GM12878 (cell line): ENCODE results near the gene EXOC7. TPM values are rescaled to one million over a fixed set of nuclear protein-coding genes. Genes with fewer than 3 reads are reported as not detected.

Experiments used
- ATAC-seq: fragments of 200-7000 bp; cut with Tn5 transposase; 3 replicates; pipeline ENCODE4 v1.9.1; 2020; ENCODE audit warnings: mild to moderate bottlenecking, moderate library complexity
- BruUV-seq: library from RNA; stranded (reverse); fragments of 400-500 nt; replicated peaks from 2 replicates; lab custom pipeline; 2021; lab: Mats Ljungman, UMichigan
- CTCF ChIA-PET: fragments of 300-600 bp; sonication (Branson Sonifier 250); formaldehyde crosslinking; extraction: SDS; loops from one replicate; lab custom pipeline; 2021; ENCODE audit warnings: inconsistent platforms; lab: Yijun Ruan, JAX
- POLR2A ChIA-PET: fragments of 350-600 bp; formaldehyde crosslinking; extraction: SDS; loops from one replicate; lab custom pipeline; 2021; ENCODE audit warnings: inconsistent platforms; lab: Charles Lee
- RAD21 ChIA-PET: fragments of 300-600 bp; sonication (Branson Sonifier 250); formaldehyde crosslinking; loops from one replicate; lab custom pipeline; 2023; ENCODE audit warnings: antibody characterized with exemption; ENCODE audit not compliant: unreplicated experiment; lab: Charles Lee
- SMC1A ChIA-PET: fragments of 300-600 bp; sonication (Branson Sonifier 250); formaldehyde crosslinking; loops from one replicate; lab custom pipeline; 2023; ENCODE audit not compliant: unreplicated experiment, uncharacterized antibody; lab: Charles Lee
- DNase-seq: peaks from one replicate; pipeline ENCODE4 v3.0.0-alpha.2; 2011; ENCODE audit warnings: low read depth, low spot score
- FAIRE-seq: peaks from 3 replicates; lab custom pipeline; 2011; peaks lifted over from hg19 to GRCh38; lab: Jason Lieb, UNC
- H2AFZ ChIP-seq: 2 replicates; pipeline ENCODE4 v1.6.0; 2011; ENCODE audit warnings: low read depth, low read length, control low read depth; ENCODE audit not compliant: control insufficient read depth
- H3K27ac ChIP-seq: 2 replicates; pipeline ENCODE4 v1.5.1; 2011; ENCODE audit warnings: control low read depth; ENCODE audit not compliant: control insufficient read depth, insufficient read depth
- H3K27me3 ChIP-seq, 2 experiments: replicated peaks in 1 of 2; 2 replicates each; pipeline versions ENCODE4 v1.6.0 to v1.6.1; 2011; ENCODE audit warnings: low read length in 1 of 2; ENCODE audit not compliant: control insufficient read depth in 2 of 2, insufficient read depth in 2 of 2
- H3K36me3 ChIP-seq, 2 experiments: 2 replicates each; pipeline ENCODE4 v1.5.1; 2011; ENCODE audit warnings: low read length in 1 of 2; ENCODE audit not compliant: control insufficient read depth in 2 of 2, insufficient read depth in 2 of 2
- H3K4me1 ChIP-seq: 2 replicates; pipeline ENCODE4 v1.6.1; 2011; ENCODE audit warnings: mild to moderate bottlenecking, low read length, moderate library complexity, mixed read lengths; ENCODE audit not compliant: control insufficient read depth, insufficient read depth
- H3K4me2 ChIP-seq: 2 replicates; pipeline ENCODE4 v1.6.0; 2011; ENCODE audit warnings: control low read depth; ENCODE audit not compliant: control insufficient read depth, insufficient read depth
- H3K4me3 ChIP-seq: fragments of 200-600 bp; sonication (generic); 2 replicates; pipeline ENCODE4 v1.5.1; 2016
- H3K79me2 ChIP-seq: 2 replicates; pipeline ENCODE4 v1.6.0; 2011; ENCODE audit warnings: low read length; ENCODE audit not compliant: control insufficient read depth, insufficient read depth
- H3K9ac ChIP-seq: 2 replicates; pipeline ENCODE4 v1.8.0; 2011; ENCODE audit warnings: low read length, control low read depth, mixed read lengths; ENCODE audit not compliant: control insufficient read depth, insufficient read depth
- H3K9me3 ChIP-seq: replicated peaks from 3 replicates; pipeline ENCODE4 v1.5.1; 2011; ENCODE audit warnings: mild to moderate bottlenecking, low read length; ENCODE audit not compliant: control insufficient read depth, insufficient read depth
- H4K20me1 ChIP-seq: 2 replicates; pipeline ENCODE4 v1.6.0; 2011; ENCODE audit not compliant: control insufficient read depth, insufficient read depth
- ATF7 ChIP-seq: fragments of 450-650 bp; IDR thresholded peaks from 2 replicates; pipeline ENCODE4 v1.6.1; 2016; ENCODE audit warnings: low read depth, mild to moderate bottlenecking
- BCL11A ChIP-seq: IDR thresholded peaks from 2 replicates; pipeline ENCODE4 v1.6.1; 2011; ENCODE audit warnings: low read depth, low read length
- CBX5 ChIP-seq: sonication (generic); IDR thresholded peaks from 2 replicates; pipeline ENCODE4 v1.6.1; 2016; ENCODE audit warnings: low read depth, moderate library complexity, mild to moderate bottlenecking, inconsistent platforms
- CREM ChIP-seq: IDR thresholded peaks from 2 replicates; pipeline ENCODE4 v1.6.1; 2014; ENCODE audit warnings: antibody characterized with exemption, low read depth
- ETV6 ChIP-seq, 2 experiments: fragments of 450-650 bp in 1 of 2; IDR thresholded peaks in 1 of 2; conservative IDR thresholded peaks in 1 of 2; 2 replicates each; pipeline ENCODE4 v1.6.1; 2014; ENCODE audit warnings: antibody characterized with exemption in 1 of 2, borderline replicate concordance in 1 of 2, low read depth in 1 of 2, mild to moderate bottlenecking in 1 of 2, moderate library complexity in 1 of 2
- IRF4 ChIP-seq: IDR thresholded peaks from 2 replicates; pipeline ENCODE4 v1.6.1; 2011; ENCODE audit warnings: low read depth, low read length
- NR2C2 ChIP-seq: IDR thresholded peaks from 2 replicates; pipeline ENCODE4 v1.6.1; 2011; ENCODE audit warnings: borderline replicate concordance, low read depth; ENCODE audit not compliant: control insufficient read depth, insufficient read length
- PKNOX1 ChIP-seq: fragments of 450-650 bp; IDR thresholded peaks from 2 replicates; pipeline ENCODE4 v1.6.1; 2016; ENCODE audit warnings: mild to moderate bottlenecking
- RUNX3 ChIP-seq: IDR thresholded peaks from 2 replicates; pipeline ENCODE4 v1.6.1; 2012; ENCODE audit warnings: low read length, inconsistent platforms
- SREBF1 ChIP-seq: IDR thresholded peaks from 2 replicates; pipeline ENCODE4 v1.6.1; 2012; ENCODE audit warnings: mild to moderate bottlenecking, low read length
- WGBS: methylation state at CpG from one replicate; pipeline ENCODE4 v1.1.6; 2016; ENCODE audit warnings: low lambda C conversion rate; ENCODE audit not compliant: insufficient replicate concordance, insufficient coverage; ENCODE audit errors: missing lambda C conversion rate; 5-methylcytosine and 5-hydroxymethylcytosine counted together
- in situ Hi-C: fragments of 300-500 bp; cut with MboI; formaldehyde crosslinking; loops from 9 replicates; pipeline ENCODE4 v1.14.3; 2018; ENCODE audit warnings: mixed read lengths
- intact Hi-C: fragments of 100-400 bp; cut with micrococcal nuclease; formaldehyde crosslinking; loops from one replicate; pipeline ENCODE4 v1.14.2; 2022; ENCODE audit not compliant: unreplicated experiment
- polyA plus RNA-seq, 11 experiments: library from polyadenylated mRNA; depleted of rRNA in 4 of 11; unstranded in 6 of 11; stranded (reverse) in 5 of 11; fragments of >200 nt; fragmentation: Nextera tagmentation in 4 of 11; fragmentation: Illumina TruSeq in 1 of 11; extraction: Ambion mirVana in 4 of 11; extraction: Trizol in 1 of 11; gene quantifications; 1 replicate in 1 of 11; 2 replicates in 10 of 11; pipeline versions ENCODE4 v1.2.1 to v1.2.3, GENCODE V29; 2011 to 2016; ENCODE audit warnings: inconsistent platforms in 2 of 11, missing spikeins in 2 of 11, low read depth in 1 of 11
- total RNA-seq, 4 experiments: library from RNA; depleted of rRNA in 3 of 4; stranded (reverse); fragments of >200 nt in 3 of 4; fragmentation: Illumina TruSeq in 1 of 4; extraction: Trizol in 1 of 4; gene quantifications; 2 replicates each; pipeline versions ENCODE4 v1.2.1 to v1.2.3, GENCODE V29; 2013 to 2021
- TF ChIP-seq, protein P1 (sequence below): fragments of 450-650 bp; IDR thresholded peaks from 2 replicates; pipeline ENCODE4 v1.6.1; 2017; ENCODE audit warnings: low read depth, mild to moderate bottlenecking, moderate library complexity
- TF ChIP-seq, protein P2 (sequence below): fragments of 450-650 bp; IDR thresholded peaks from 2 replicates; pipeline ENCODE4 v1.6.1; 2017; ENCODE audit warnings: mild to moderate bottlenecking, low read depth, inconsistent platforms; ENCODE audit not compliant: poor library complexity, severe bottlenecking
- TF ChIP-seq, protein P3 (sequence below): fragments of 450-650 bp; formaldehyde crosslinking; IDR thresholded peaks from 2 replicates; pipeline ENCODE4 v1.5.0; 2022; ENCODE audit warnings: mild to moderate bottlenecking, missing genetic modification characterization

Gene EXOC7
- total and polyA plus RNA-seq, 10 of the 15 experiments (the other 5 are each of a cell fraction or from before 2014, with no cell fraction given): 18.8 to 71.3 (median 48.2) TPM

- Histone ChIP-seq H3K27ac (peak overlapping the region; percentile 81), H3K79me2 (peaks cover 26% of the 10 kb centered on the region), H3K4me1 (peaks cover 3% of the 10 kb centered on the region; the same call in 1 of the 2 replicates), H2AFZ (peak overlapping the region; percentile 41), H3K4me2 (peak overlapping the region; percentile 43), H3K9me3 (no peaks in the 10 kb centered on the region), H3K36me3 (peaks cover 0 to 6% of the 10 kb centered on the region in 2 experiments; a peak in 2 of 4 replicates), H4K20me1 (no peaks in the 10 kb centered on the region), H3K27me3 (peaks cover 3 to 18% of the 10 kb centered on the region in 2 experiments; a peak in 3 of 4 replicates), H3K9ac (peak overlapping the region; percentile 74), H3K4me3 (peak overlapping the region; percentile 76)
- FAIRE-seq: peak; percentile 81
- intact Hi-C loops: no loop called here
- ChIA-PET RAD21 (interaction anchor here (1.0 kb wide), 1 partner anchor 208 kb away, joined by 4 read pairs; no protein-coding TSS in a partner anchor), POLR2A (interaction anchor here (0.6 to 1.3 kb wide), 3 partner anchors 175 to 282 kb away, joined by 3 to 8 read pairs (median 3); partner anchors contain the start of gene PRPSAP1), CTCF (interaction anchor here (0.9 to 1.8 kb wide), 4 partner anchors 58 to 326 kb away, joined by 3 to 7 read pairs (median 3); no protein-coding TSS in a partner anchor), SMC1A (interaction anchor here (1.0 to 1.3 kb wide), 3 partner anchors 8 to 32 kb away, joined by 4 read pairs; partner anchors contain the start of gene EXOC7)
- peak; percentile 23 for ATAC-seq
- BruUV-seq: TSS peak; percentile 85
- DNase-seq: no peak
- in situ Hi-C loops: no loop called here
- WGBS: 1% methylated on average over 15 of the region's 15 CpGs
- TF ChIP-seq, protein P1, sequence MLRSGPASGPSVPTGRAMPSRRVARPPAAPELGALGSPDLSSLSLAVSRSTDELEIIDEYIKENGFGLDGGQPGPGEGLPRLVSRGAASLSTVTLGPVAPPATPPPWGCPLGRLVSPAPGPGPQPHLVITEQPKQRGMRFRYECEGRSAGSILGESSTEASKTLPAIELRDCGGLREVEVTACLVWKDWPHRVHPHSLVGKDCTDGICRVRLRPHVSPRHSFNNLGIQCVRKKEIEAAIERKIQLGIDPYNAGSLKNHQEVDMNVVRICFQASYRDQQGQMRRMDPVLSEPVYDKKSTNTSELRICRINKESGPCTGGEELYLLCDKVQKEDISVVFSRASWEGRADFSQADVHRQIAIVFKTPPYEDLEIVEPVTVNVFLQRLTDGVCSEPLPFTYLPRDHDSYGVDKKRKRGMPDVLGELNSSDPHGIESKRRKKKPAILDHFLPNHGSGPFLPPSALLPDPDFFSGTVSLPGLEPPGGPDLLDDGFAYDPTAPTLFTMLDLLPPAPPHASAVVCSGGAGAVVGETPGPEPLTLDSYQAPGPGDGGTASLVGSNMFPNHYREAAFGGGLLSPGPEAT: no peak
- TF ChIP-seq BCL11A: peak; percentile 62; the same call in 1 of the 2 replicates
- no peak for TF ChIP-seq NR2C2
- TF ChIP-seq ETV6 (conservative IDR thresholded peaks at IDR 0.05 in 1 of 2, IDR thresholded peaks at IDR 0.05 in 1 of 2; ENCODE audit: borderline replicate concordance in 1 of 2, low read depth in 1 of 2): no peak
- TF ChIP-seq, protein P2, sequence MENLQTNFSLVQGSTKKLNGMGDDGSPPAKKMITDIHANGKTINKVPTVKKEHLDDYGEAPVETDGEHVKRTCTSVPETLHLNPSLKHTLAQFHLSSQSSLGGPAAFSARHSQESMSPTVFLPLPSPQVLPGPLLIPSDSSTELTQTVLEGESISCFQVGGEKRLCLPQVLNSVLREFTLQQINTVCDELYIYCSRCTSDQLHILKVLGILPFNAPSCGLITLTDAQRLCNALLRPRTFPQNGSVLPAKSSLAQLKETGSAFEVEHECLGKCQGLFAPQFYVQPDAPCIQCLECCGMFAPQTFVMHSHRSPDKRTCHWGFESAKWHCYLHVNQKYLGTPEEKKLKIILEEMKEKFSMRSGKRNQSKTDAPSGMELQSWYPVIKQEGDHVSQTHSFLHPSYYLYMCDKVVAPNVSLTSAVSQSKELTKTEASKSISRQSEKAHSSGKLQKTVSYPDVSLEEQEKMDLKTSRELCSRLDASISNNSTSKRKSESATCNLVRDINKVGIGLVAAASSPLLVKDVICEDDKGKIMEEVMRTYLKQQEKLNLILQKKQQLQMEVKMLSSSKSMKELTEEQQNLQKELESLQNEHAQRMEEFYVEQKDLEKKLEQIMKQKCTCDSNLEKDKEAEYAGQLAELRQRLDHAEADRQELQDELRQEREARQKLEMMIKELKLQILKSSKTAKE: peak; percentile 29
- peak; percentile 7; the same call in 1 of the 2 replicates for TF ChIP-seq CREM
- TF ChIP-seq PKNOX1: peak; percentile 67
- TF ChIP-seq ATF7: no peak
- TF ChIP-seq, protein P3, sequence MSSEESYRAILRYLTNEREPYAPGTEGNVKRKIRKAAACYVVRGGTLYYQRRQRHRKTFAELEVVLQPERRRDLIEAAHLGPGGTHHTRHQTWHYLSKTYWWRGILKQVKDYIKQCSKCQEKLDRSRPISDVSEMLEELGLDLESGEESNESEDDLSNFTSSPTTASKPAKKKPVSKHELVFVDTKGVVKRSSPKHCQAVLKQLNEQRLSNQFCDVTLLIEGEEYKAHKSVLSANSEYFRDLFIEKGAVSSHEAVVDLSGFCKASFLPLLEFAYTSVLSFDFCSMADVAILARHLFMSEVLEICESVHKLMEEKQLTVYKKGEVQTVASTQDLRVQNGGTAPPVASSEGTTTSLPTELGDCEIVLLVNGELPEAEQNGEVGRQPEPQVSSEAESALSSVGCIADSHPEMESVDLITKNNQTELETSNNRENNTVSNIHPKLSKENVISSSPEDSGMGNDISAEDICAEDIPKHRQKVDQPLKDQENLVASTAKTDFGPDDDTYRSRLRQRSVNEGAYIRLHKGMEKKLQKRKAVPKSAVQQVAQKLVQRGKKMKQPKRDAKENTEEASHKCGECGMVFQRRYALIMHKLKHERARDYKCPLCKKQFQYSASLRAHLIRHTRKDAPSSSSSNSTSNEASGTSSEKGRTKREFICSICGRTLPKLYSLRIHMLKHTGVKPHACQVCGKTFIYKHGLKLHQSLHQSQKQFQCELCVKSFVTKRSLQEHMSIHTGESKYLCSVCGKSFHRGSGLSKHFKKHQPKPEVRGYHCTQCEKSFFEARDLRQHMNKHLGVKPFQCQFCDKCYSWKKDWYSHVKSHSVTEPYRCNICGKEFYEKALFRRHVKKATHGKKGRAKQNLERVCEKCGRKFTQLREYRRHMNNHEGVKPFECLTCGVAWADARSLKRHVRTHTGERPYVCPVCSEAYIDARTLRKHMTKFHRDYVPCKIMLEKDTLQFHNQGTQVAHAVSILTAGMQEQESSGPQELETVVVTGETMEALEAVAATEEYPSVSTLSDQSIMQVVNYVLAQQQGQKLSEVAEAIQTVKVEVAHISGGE (CRISPR knock-in tag): no peak
- peak; percentile 73; the same call in 1 of the 2 replicates for TF ChIP-seq IRF4
- no peak for TF ChIP-seq CBX5
- no peak for TF ChIP-seq SREBF1
- TF ChIP-seq RUNX3: peak; percentile 61
These were observed 31.9 kb downstream of the EXOC7 start for GRCh38 chr17:76071531-76072147.
